GM12878 (cell line): ENCODE measurements around the gene SLC38A4. TPM values are rescaled to one million over a fixed set of nuclear protein-coding genes. Genes with fewer than 3 reads are reported as not detected.

Source experiments
- CBX5 ChIP-seq: sonication (generic); IDR thresholded peaks from 2 replicates; pipeline ENCODE4 v1.6.1; 2016; ENCODE audit warnings: low read depth, moderate library complexity, mild to moderate bottlenecking, inconsistent platforms
- EED ChIP-seq: sonication (generic); IDR thresholded peaks from 2 replicates; pipeline ENCODE4 v1.6.1; 2016; ENCODE audit warnings: antibody characterized with exemption, low read depth
- ETV6 ChIP-seq, 2 experiments: fragments of 450-650 bp in 1 of 2; IDR thresholded peaks in 1 of 2; conservative IDR thresholded peaks in 1 of 2; 2 replicates each; pipeline ENCODE4 v1.6.1; 2014; ENCODE audit warnings: antibody characterized with exemption in 1 of 2, borderline replicate concordance in 1 of 2, low read depth in 1 of 2, mild to moderate bottlenecking in 1 of 2, moderate library complexity in 1 of 2
- IRF4 ChIP-seq: IDR thresholded peaks from 2 replicates; pipeline ENCODE4 v1.6.1; 2011; ENCODE audit warnings: low read depth, low read length
- JUNB ChIP-seq: IDR thresholded peaks from 2 replicates; pipeline ENCODE4 v1.6.1; 2016; ENCODE audit warnings: antibody characterized with exemption, mild to moderate bottlenecking
- KDM1A ChIP-seq: fragments of 200-600 bp; sonication (generic); IDR thresholded peaks from 2 replicates; pipeline ENCODE4 v1.6.1; 2016; ENCODE audit warnings: borderline replicate concordance
- KLF5 ChIP-seq: fragments of 450-650 bp; IDR thresholded peaks from 2 replicates; pipeline ENCODE4 v1.6.1; 2014; ENCODE audit warnings: mild to moderate bottlenecking; ENCODE audit not compliant: partially characterized antibody
- LARP7 ChIP-seq: fragments of 450-650 bp; IDR thresholded peaks from 2 replicates; pipeline ENCODE4 v1.6.1; 2017; ENCODE audit warnings: mild to moderate bottlenecking
- MTA2 ChIP-seq: fragments of 450-650 bp; IDR thresholded peaks from 2 replicates; pipeline ENCODE4 v1.6.1; 2016; ENCODE audit warnings: low read depth, mild to moderate bottlenecking, moderate library complexity
- MYB ChIP-seq: fragments of 150-350 bp; IDR thresholded peaks from 2 replicates; pipeline ENCODE4 v1.6.1; 2014; ENCODE audit warnings: mild to moderate bottlenecking, low read depth, low read length, borderline replicate concordance
- NFIC ChIP-seq: IDR thresholded peaks from 2 replicates; pipeline ENCODE4 v1.6.1; 2012; ENCODE audit warnings: low read depth, mild to moderate bottlenecking, inconsistent platforms, low read length, moderate library complexity
- NR2C1 ChIP-seq: fragments of 450-650 bp; IDR thresholded peaks from 2 replicates; pipeline ENCODE4 v1.6.1; 2017; ENCODE audit warnings: antibody characterized with exemption, mild to moderate bottlenecking, moderate library complexity
- PAX5 ChIP-seq: IDR thresholded peaks from 2 replicates; pipeline ENCODE4 v1.6.1; 2011; ENCODE audit warnings: low read depth, low read length, borderline replicate concordance
- PML ChIP-seq: IDR thresholded peaks from 2 replicates; pipeline ENCODE4 v1.6.1; 2012; ENCODE audit warnings: low read length, inconsistent platforms
- RUNX3 ChIP-seq: IDR thresholded peaks from 2 replicates; pipeline ENCODE4 v1.6.1; 2012; ENCODE audit warnings: low read length, inconsistent platforms
- SMAD5 ChIP-seq: IDR thresholded peaks from 2 replicates; pipeline ENCODE4 v1.6.1; 2016; ENCODE audit warnings: antibody characterized with exemption, low read depth
- SUPT20H ChIP-seq: IDR thresholded peaks from 2 replicates; pipeline ENCODE4 v1.6.1; 2011; ENCODE audit warnings: low read depth, mild to moderate bottlenecking, low read length, moderate library complexity, borderline replicate concordance; ENCODE audit not compliant: control insufficient read depth
- TAF1 ChIP-seq: IDR thresholded peaks from 2 replicates; pipeline ENCODE4 v1.6.1; 2011; ENCODE audit warnings: mild to moderate bottlenecking, low read depth, low read length, borderline replicate concordance
- ZBED1 ChIP-seq: IDR thresholded peaks from 2 replicates; pipeline ENCODE4 v1.6.1; 2016; ENCODE audit warnings: borderline replicate concordance
- ZNF24 ChIP-seq: fragments of 450-650 bp; IDR thresholded peaks from 2 replicates; pipeline ENCODE4 v1.6.1; 2017; ENCODE audit warnings: antibody characterized with exemption, mild to moderate bottlenecking
- ZNF274 ChIP-seq: IDR thresholded peaks from one replicate; pipeline ENCODE4 v1.8.0; 2011; ENCODE audit not compliant: insufficient read length, insufficient read depth
- polyA plus RNA-seq, 11 experiments: library from polyadenylated mRNA; depleted of rRNA in 4 of 11; unstranded in 6 of 11; stranded (reverse) in 5 of 11; fragments of >200 nt; fragmentation: Nextera tagmentation in 4 of 11; fragmentation: Illumina TruSeq in 1 of 11; extraction: Ambion mirVana in 4 of 11; extraction: Trizol in 1 of 11; gene quantifications; 1 replicate in 1 of 11; 2 replicates in 10 of 11; pipeline versions ENCODE4 v1.2.1 to v1.2.3, GENCODE V29; 2011 to 2016; ENCODE audit warnings: inconsistent platforms in 2 of 11, missing spikeins in 2 of 11, low read depth in 1 of 11
- total RNA-seq, 4 experiments: library from RNA; depleted of rRNA in 3 of 4; stranded (reverse); fragments of >200 nt in 3 of 4; fragmentation: Illumina TruSeq in 1 of 4; extraction: Trizol in 1 of 4; gene quantifications; 2 replicates each; pipeline versions ENCODE4 v1.2.1 to v1.2.3, GENCODE V29; 2013 to 2021
- TF ChIP-seq, protein P1 (sequence below): IDR thresholded peaks from 2 replicates; pipeline ENCODE4 v1.6.1; 2012; ENCODE audit warnings: low read depth, low read length, improper control_type of control experiment
- TF ChIP-seq, protein P2 (sequence below): IDR thresholded peaks from 2 replicates; pipeline ENCODE4 v1.6.1; 2011; ENCODE audit warnings: mild to moderate bottlenecking, low read depth, low read length, moderate library complexity; ENCODE audit not compliant: insufficient replicate concordance
- TF ChIP-seq, protein P3 (sequence below): IDR thresholded peaks from 2 replicates; pipeline ENCODE4 v1.6.1; 2011; ENCODE audit warnings: low read depth, low read length, improper control_type of control experiment, borderline replicate concordance

The SLC38A4 gene
- total and polyA plus RNA-seq, 10 of the 15 experiments (the other 5 are each of a cell fraction or from before 2014, with no cell fraction given): 0.04 to 0.52 (median 0.13) TPM; not detected in 2

DNA sequence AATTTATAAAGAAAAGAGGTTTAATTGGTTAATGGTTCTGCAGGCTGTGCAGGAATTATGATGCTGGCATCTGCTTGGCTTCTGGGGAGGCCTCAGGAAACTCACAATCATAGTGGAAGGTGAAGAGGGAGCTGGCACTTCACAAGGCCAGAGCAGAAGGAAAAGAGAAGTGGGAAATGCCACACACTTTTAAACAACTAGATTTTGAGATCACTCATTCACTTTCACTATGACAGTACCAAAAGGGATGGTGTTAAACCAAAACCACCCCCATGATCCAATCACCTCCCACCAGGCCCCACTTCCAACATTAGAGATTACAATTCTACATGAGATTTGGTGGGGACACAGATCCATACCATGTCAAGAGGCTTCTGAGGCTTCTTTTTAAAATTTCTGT lies 62.6 kb downstream of the SLC38A4 start (continued):
- TF ChIP-seq SUPT20H (no peak), ETV6 (conservative IDR thresholded peaks at IDR 0.05 in 1 of 2, IDR thresholded peaks at IDR 0.05 in 1 of 2; ENCODE audit: borderline replicate concordance in 1 of 2, low read depth in 1 of 2) (peak in 1 of 2 experiments; percentile 45; a peak in 1 of 4 replicates), LARP7 (no peak), CBX5 (no peak), TAF1 (no peak), NFIC (peak; percentile 43; the same call in 1 of the 2 replicates), IRF4 (peak; percentile 49; the same call in 1 of the 2 replicates), ZNF274 (no peak), PAX5 (no peak), SMAD5 (no peak), KDM1A (no peak), ZBED1 (no peak), MTA2 (peak; percentile 49; the same call in 1 of the 2 replicates), KLF5 (no peak), PML (no peak), JUNB (peak; percentile 86), EED (peak; percentile 66), MYB (no peak), RUNX3 (peak; percentile 46), ZNF24 (peak; percentile 77), NR2C1 (no peak)
- TF ChIP-seq, protein P1, sequence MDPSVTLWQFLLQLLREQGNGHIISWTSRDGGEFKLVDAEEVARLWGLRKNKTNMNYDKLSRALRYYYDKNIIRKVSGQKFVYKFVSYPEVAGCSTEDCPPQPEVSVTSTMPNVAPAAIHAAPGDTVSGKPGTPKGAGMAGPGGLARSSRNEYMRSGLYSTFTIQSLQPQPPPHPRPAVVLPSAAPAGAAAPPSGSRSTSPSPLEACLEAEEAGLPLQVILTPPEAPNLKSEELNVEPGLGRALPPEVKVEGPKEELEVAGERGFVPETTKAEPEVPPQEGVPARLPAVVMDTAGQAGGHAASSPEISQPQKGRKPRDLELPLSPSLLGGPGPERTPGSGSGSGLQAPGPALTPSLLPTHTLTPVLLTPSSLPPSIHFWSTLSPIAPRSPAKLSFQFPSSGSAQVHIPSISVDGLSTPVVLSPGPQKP: no peak
- TF ChIP-seq, protein P2, sequence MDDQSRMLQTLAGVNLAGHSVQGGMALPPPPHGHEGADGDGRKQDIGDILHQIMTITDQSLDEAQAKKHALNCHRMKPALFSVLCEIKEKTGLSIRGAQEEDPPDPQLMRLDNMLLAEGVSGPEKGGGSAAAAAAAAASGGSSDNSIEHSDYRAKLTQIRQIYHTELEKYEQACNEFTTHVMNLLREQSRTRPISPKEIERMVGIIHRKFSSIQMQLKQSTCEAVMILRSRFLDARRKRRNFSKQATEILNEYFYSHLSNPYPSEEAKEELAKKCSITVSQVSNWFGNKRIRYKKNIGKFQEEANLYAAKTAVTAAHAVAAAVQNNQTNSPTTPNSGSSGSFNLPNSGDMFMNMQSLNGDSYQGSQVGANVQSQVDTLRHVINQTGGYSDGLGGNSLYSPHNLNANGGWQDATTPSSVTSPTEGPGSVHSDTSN: no peak
- TF ChIP-seq, protein P3, sequence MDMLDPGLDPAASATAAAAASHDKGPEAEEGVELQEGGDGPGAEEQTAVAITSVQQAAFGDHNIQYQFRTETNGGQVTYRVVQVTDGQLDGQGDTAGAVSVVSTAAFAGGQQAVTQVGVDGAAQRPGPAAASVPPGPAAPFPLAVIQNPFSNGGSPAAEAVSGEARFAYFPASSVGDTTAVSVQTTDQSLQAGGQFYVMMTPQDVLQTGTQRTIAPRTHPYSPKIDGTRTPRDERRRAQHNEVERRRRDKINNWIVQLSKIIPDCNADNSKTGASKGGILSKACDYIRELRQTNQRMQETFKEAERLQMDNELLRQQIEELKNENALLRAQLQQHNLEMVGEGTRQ: no peak
